GM12874 (cell line): ENCODE measurements around the gene BRCA1.

Experiments
- CTCF ChIP-seq: IDR thresholded peaks from 2 replicates; pipeline ENCODE4 v1.5.1; 2011; ENCODE audit warnings: low read depth, mild to moderate bottlenecking, control low read depth, low read length, moderate library complexity; ENCODE audit not compliant: insufficient read depth

BRCA1 gene

GRCh38 chr17:43132117-43132516 lies 7.0 kb upstream of the BRCA1 start:
- TF ChIP-seq CTCF: no peak

GRCh38 chr17:43129671-43130010 lies 4.5 kb upstream of the BRCA1 start:
- no peak for TF ChIP-seq CTCF

GRCh38 chr17:43126911-43127290 lies 1.7 kb upstream of the BRCA1 start:
- no peak for TF ChIP-seq CTCF

GRCh38 chr17:43125967-43126910 lies 1.1 kb upstream of the BRCA1 start:
- no peak for TF ChIP-seq CTCF

GRCh38 chr17:43118679-43119615 lies 6.2 kb downstream of the BRCA1 start:
- no peak for TF ChIP-seq CTCF

GRCh38 chr17:43114151-43114552 lies 11.0 kb downstream of the BRCA1 start:
- no peak for TF ChIP-seq CTCF

- TF ChIP-seq CTCF: no peak
These were observed 18.6 kb downstream of the BRCA1 start for GRCh38 chr17:43106552-43106951.
